NCI-H2196 (cell line): Measurements from ENCODE around the gene CDKN1A.
"Not testable (repeated sequence)": the region's sequence is repeated elsewhere in the genome, so short reads cannot be mapped to it uniquely, and the experiment has no call there.

Experiments used
- DNase-seq: peaks from one replicate; lab custom pipeline; 2025; ENCODE audit not compliant: unreplicated experiment; lab: John Stamatoyannopoulos, UW

The CDKN1A gene

DNA sequence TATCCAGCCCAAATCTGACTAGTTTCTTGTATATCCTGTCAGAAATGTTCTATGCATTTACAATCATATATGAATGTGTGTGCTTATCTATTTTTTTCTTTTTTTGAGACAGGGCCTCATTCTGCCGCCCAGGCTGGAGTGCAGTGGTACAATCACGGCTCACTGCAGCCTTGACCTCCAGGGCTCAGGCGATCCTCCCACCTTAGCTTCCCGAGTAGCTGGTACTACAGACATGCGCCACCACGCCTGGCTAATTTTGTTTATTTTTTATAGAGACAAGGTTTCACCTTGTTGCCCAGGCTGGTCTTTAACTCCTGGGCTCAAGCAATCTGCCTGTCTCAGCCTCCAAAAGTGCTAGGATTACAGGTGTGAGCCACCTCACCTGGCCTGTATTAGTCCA is 16.1 kb downstream of the CDKN1A start:
- DNase-seq, result no peak

GRCh38 chr6:36695414-36695813 is 16.9 kb downstream of the CDKN1A start:
- DNase-seq, result no peak

- no peak for DNase-seq
These were observed 19.0 kb downstream of the CDKN1A start, which contains the start of gene RAB44 for GRCh38 chr6:36697481-36697903. Gene RAB44 (plus strand): TSS chr6:36697826. CDS start chr6:36704236, 6,410 bp downstream.

DNA sequence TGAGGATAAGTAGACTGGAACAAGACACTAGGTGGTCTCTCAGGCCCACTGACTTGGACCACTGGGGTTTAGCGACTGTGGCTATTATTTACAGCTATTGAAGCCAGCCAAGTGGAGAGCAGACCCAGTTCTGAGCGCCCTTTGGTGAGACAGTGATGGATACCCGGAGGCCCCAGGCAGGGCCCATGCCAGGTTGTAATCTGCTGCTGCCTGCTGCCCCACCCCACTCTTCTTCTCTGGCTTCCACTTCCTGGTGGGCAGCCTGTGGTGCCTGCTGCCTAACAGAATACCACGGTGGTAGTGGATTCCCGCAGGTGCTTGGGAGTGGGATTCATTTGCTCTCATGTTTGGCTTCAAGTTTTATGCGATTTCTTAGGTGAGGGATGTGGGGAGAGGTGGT is 19.7 kb downstream of the CDKN1A start:
- DNase-seq, result no peak

DNA sequence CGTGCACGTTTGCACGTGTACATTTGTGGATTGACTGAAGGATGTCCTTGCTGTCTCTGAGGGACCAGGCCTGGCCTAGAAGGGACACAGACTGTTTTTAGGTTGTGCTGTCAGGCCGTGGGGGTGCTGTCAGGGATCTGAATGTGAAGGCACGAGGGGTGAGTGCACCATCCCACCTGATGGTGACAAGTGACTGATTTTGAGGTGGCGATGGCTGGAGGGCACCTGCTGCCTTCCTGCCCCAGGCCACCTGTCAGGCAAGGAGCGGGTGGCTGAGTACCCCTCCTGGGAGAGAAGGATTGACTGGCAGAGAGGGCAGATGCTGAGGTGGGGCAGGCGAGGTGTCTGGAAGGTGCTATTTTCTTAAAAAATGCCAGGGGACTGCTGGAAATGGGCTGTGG is 20.4 kb downstream of the CDKN1A start:
- no peak for DNase-seq

GRCh38 chr6:36699348-36699747 is 20.8 kb downstream of the CDKN1A start:
- DNase-seq, result no peak

DNA sequence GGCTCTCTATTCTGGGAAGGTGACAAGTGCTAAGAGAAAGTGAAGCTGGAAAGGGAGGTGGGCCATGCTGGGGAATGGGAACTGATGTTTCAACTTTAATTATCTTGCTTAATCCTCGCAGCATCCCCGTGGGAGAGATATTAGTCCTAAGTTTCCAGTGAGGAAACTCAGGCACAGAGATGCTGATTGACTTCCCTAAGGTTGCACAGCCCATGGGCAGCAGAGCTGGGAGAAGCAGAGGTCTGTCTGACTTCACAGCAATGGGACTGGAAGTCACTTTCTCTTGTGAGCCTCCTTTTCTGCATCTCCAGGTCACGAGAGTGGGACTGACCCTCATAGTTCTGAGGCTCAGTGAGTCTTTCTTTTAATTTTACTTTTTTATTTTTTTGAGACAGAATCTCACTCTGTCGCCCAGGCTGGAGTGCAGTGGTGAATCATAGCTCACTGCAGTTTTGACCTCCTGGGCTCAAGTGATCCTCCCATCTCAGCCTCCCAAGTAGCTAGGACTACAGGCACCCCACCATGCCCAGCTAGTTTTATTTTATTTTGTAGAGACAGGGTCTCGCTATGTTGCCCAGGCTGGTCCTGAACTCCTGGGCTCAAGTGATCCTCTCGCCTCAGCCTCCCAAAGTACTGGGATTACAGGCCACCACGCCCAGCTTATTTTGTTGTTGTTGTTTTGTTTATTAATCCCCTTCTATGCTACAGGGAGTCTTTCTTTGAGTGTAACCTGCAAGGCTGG is 21.7 kb downstream of the CDKN1A start:
- DNase-seq, result no peak

DNA sequence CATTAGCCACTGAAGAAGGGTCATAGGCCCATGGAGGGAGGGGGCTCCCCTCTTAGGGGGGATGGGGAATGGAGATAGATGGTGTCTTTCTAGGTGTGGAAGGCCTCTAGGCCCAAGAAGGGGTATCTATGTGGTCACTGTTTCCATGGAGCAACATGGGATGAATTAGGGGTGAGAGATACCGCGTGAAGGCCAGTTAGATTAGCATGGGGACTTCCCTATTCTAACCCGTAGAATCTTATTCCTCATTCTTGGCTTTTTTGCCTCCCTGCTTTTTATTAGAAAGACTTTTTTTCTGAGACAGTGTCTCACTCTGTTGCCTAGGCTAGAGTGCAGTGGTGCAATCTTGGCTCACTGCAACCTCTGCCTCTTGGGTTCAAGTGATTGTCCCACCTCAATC is 22.3 kb downstream of the CDKN1A start:
- DNase-seq, result no peak

- DNase-seq, result no peak
These were observed 23.0 kb downstream of the CDKN1A start for GRCh38 chr6:36701401-36701991.

GRCh38 chr6:36702656-36703055 is 24.1 kb downstream of the CDKN1A start:
- DNase-seq, result no peak

- no peak for DNase-seq
These were observed 24.6 kb downstream of the CDKN1A start for GRCh38 chr6:36703081-36703606.

- DNase-seq, result no peak
These were observed 25.5 kb downstream of the CDKN1A start for GRCh38 chr6:36703982-36704381.

- DNase-seq, result not testable (repeated sequence)
These were observed 26.6 kb downstream of the CDKN1A start for GRCh38 chr6:36704961-36705577.

GRCh38 chr6:36706339-36706738 is 27.8 kb downstream of the CDKN1A start:
- DNase-seq, result no peak

DNA sequence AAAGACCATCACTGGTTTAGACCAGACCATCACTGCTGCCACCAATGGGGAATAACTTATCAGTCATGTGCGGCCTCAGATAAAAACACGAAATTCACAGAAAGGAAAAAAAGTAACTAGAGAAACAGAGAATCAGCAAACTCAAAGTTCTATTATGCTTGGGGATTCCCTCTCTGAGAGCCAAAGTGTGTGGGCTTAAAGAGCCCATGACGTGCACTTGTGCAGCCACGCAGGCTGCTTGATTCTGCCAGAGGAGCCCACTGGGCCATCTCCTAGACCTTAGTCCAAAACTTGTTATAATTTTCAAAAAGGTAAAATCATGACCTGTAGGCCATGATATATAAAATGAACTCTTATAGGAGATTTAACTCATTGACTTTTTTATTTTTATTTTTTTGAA is 34.3 kb downstream of the CDKN1A start:
- no peak for DNase-seq

GRCh38 chr6:36713846-36714245 is 35.3 kb downstream of the CDKN1A start:
- no peak for DNase-seq

DNA sequence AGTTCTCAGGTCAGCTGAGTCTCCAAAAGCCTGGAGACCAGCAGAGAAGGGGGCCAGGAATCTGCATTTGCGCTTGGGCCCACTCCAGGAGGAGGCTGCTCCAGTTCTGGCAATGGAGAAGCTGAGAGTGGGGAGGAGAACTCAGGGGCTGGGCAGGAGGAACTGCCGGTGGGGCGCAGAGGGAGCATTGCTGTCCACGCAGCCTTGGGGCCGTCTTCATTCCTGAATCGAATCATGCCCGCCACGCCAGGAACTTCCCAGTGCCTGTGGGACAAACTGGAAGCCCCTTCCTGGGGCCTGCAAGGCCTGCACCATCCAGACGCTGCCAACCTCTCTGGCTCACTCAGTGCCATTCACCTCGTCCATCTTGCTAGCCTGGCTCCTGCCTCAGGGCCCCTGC is 36.0 kb downstream of the CDKN1A start:
- no peak for DNase-seq

- no peak for DNase-seq
These were observed 37.0 kb downstream of the CDKN1A start for GRCh38 chr6:36715469-36715868.

GRCh38 chr6:36716476-36717093 is 38.1 kb downstream of the CDKN1A start:
- no peak for DNase-seq

DNA sequence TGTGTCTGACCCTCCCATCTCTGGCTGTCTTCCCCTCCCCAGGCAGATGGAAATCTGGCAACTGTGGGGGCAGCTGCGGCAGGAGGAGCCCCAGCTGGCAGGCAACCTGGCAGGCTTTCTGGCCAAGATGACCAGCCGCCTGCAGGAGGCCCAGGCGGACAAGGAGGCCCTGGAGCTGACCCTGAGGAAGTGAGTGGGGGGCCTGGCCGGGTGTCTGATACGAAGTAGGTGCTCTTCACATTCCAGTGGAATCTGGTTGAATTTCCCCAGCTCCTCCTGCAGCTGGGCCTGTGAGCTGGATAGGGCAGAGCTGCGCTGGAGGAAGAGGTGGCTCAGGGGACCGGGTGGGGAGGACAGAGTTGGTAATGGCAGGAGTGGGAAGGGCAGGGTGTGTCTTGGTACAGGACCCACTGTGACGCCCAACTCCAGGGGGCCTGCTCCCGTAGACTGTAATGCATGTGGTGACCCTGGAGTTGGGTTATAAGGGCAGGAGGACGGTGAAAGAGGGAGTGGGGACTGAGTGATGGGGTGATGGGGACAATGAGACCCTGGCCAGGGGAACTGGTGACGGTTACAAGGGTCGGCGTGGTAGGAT is 38.8 kb downstream of the CDKN1A start:
- DNase-seq, result no peak

- no peak for DNase-seq
These were observed 39.5 kb downstream of the CDKN1A start for GRCh38 chr6:36717871-36718540.
